ENCODE data around the gene PODXL.

DNA sequence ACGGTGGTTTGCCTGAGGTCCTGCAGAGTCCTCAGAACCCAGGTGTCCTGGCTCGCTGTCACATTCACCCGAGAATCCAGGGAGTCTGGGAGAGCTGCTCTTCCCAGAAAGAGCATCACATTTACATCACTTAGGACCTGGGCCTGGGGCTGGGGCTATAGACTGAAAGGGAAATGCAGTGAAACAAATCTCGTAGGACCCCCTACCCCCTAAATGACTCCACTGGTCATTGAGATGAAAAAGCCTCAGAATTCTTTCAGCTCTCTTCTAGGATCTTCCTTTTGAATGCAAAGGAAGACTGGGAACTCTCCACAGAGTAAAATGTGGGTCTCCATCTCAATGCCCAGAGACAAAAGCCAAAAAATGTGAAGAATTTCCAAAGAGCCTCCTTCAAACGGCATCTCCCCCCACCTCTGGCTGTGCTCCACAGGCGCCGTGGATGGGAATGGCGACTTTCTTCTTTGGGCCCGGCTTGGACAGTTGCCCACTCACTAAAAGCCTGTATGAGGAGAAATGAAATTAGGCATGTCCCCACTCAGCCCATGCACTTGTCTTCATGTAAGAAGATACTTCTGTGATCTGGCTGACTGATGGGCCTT is 49.0 kb upstream of the PODXL start:
- TF ChIP-seq EP300 (IDR thresholded peaks at IDR 0.05): no peak
- TF ChIP-seq POLR2A (IDR thresholded peaks at IDR 0.05): no peak
